Heart left ventricle (tissue), 16 donors: ENCODE results near the gene CD244. TPM values are rescaled to one million over a fixed set of nuclear protein-coding genes. Genes with fewer than 3 reads are reported as not detected.

Source experiments
- ATAC-seq, 4 donors: fragments of 200-7000 bp; cut with Tn5 transposase; one replicate each; pipeline ENCODE4 v1.9.1; 2020 to 2022; ENCODE audit warnings: moderate library complexity in 4 of 4, mild to moderate bottlenecking in 3 of 4, moderate number of reproducible peaks in 1 of 4
- DNase-seq, 5 donors: peaks; one replicate each; pipeline ENCODE4 v3.0.0-alpha.2; 2020
- H3K27ac ChIP-seq, 12 donors: fragments of 200-600 bp; sonication (generic) in 4 of 12; one replicate each; pipeline versions ENCODE4 v1.5.0 to v1.8.0; 2016 to 2022; ENCODE audit warnings: mild to moderate bottlenecking in 2 of 12
- H3K27me3 ChIP-seq, 9 donors: fragments of 200-600 bp; sonication (generic) in 2 of 9; one replicate each; pipeline versions ENCODE4 v1.5.1 to v1.8.0; 2016 to 2022; ENCODE audit warnings: mild to moderate bottlenecking in 3 of 9
- H3K36me3 ChIP-seq, 9 donors: fragments of 200-600 bp; sonication (generic) in 2 of 9; one replicate each; pipeline versions ENCODE4 v1.5.0 to v1.8.0; 2018 to 2022; ENCODE audit warnings: mild to moderate bottlenecking in 2 of 9
- H3K4me1 ChIP-seq, 12 donors: fragments of 200-600 bp; sonication (generic) in 4 of 12; one replicate each; pipeline versions ENCODE4 v1.5.0 to v1.8.0; 2016 to 2022; ENCODE audit warnings: mild to moderate bottlenecking in 3 of 12
- H3K4me3 ChIP-seq, 12 donors: fragments of 200-600 bp; sonication (generic) in 4 of 12; one replicate each; pipeline versions ENCODE4 v1.5.0 to v1.8.0; 2017 to 2022; ENCODE audit warnings: mild to moderate bottlenecking in 9 of 12, moderate library complexity in 4 of 12
- H3K9me3 ChIP-seq, 12 donors: fragments of 200-600 bp; sonication (generic) in 4 of 12; one replicate each; pipeline versions ENCODE4 v1.5.0 to v1.8.0; 2016 to 2022; ENCODE audit warnings: mild to moderate bottlenecking in 1 of 12
- POLR2A ChIP-seq, 2 donors: fragments of 450-650 bp; IDR thresholded peaks; one replicate each; pipeline ENCODE4 v1.6.1; 2017; ENCODE audit warnings: antibody characterized with exemption in 2 of 2, mild to moderate bottlenecking in 2 of 2, moderate library complexity in 2 of 2
- WGBS, 4 donors: extraction: QIAGEN DNeasy Blood & Tissue Kit in 2 of 4; methylation state at CpG; one replicate each; pipeline versions ENCODE4 v1.1.5 to v1.1.7; 2013 to 2018; 5-methylcytosine and 5-hydroxymethylcytosine counted together
- intact Hi-C, 10 donors: fragments of 100-400 bp; cut with DNase I; formaldehyde crosslinking; loops; one replicate each; pipeline versions ENCODE4 v1.11.1 to v1.14.2; 2022
- polyA plus RNA-seq, 2 donors: library from polyadenylated mRNA; stranded (reverse); fragments of 200-250 nt; gene quantifications; one replicate each; pipeline ENCODE4 v1.2.3, GENCODE V29; 2013
- total RNA-seq, 9 donors: library from RNA; depleted of rRNA in 2 of 9; stranded (reverse); fragments of >200 nt in 2 of 9; fragmentation: NEBNext Ultra II Directional in 3 of 9; extraction: Animal tissue kit (Norgen Biotek cat#: 25700) in 3 of 9; gene quantifications; one replicate each; pipeline versions ENCODE4 v1.1.0 to v1.2.4, GENCODE V29; 2016 to 2023
- TF ChIP-seq, protein P1 (sequence below), 12 donors: fragments of 200-600 bp; sonication (generic) in 4 of 12; IDR thresholded peaks; one replicate each; pipeline versions ENCODE4 v1.5.0 to v1.8.0; 2018 to 2022; ENCODE audit warnings: antibody characterized with exemption in 12 of 12, mild to moderate bottlenecking in 5 of 12
- donor health status: ischemic (EF 13 %, LVEDD 7.1; RV severe dilation, severe dysfunction).
- donor health status: healthy with polysubstance abuse.
- donor health status: DM: no; HTN: yes; CAD: no.
- donor health status: DM: no; HTN: no; CAD: no.
- donor health status: ischemic (EF 25% LVEDD 6.9; RV normal size, moderate dysfunction).
- donor health status: ischemic (EF 25% LVEDD 5.7; RV mildly dilated, moderate dysfunction).
- donor health status: healthy.
- donor health status: DM: yes; HTN: yes; CAD: no.
- donor health status: ischemic (EF 35%, LVEDD 5.7; RV mildly dilated, moderate dysfunction).
- donor health status: nonischemic (EF 11% LVEDD 7.7; RV severe dilation, severe dysfunction).
- donor health status: DM: yes; HTN: yes; CAD: no.
- donor health status: PGD.
- donor health status: ischemic (EF 29% LVEDD 5.4; RV normal size, mild dysfunction).
- donor health status: nonischemic (EF 23%, LVEDD 6.1; RV moderate dilation, normal function).

The CD244 gene
- total and polyA plus RNA-seq, 11 donors, result 0.08 to 2.2 (median 0.29) TPM; not detected in 5

DNA sequence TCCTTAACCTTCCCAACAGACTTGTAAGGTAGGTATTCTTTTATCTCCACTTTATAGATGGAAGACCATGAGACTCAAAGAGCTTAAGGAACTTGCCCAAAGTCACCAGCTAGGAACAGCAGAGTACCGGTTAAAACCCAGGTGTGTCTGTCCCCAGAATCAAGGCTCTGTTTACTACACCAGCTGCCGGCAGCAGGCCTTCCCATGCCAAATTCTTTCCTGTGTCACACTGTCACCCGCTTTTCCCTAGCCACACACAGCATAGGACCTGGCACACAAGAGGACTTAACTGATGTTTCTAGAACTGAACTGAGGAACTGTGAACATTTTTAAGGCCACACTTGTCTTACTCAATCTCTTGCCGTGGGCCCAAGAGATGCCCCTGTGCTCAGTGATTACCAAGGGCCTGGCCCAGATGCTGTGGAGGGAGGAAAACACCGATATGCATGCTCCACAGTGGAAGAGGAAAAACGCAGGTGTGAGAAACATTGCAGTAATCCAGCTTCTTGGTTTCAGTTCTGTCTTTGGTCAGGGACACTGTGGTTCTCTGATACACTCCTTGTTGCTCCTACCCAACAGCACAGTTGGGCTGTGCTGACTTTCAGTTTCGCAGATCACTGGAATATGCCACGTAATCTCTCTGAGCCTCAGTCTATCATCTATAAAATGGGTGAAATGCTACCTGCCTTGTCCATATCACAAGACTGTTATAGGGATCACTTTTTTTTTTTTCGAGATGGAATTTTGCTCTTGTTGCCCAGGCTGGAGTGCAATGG, 80.6 kb downstream of the CD244 start:
- ATAC-seq (peak in 1 of 4 donors; percentile 42), DNase-seq (no peak)
- Histone ChIP-seq H3K4me3 (no peak overlapping the region), H3K27me3 (no peaks in the 10 kb centered on the region), H3K4me1 (peaks cover 0 to 14% (median 0%) of the 10 kb centered on the region in 12 donors), H3K36me3 (no peaks in the 10 kb centered on the region), H3K27ac (peak overlapping the region in 1 of 12 donors; percentile 2), H3K9me3 (no peaks in the 10 kb centered on the region)
- intact Hi-C loops, result no loop called here
- 77 to 90% (median 82%) methylated on average over 9 of the region's 9 CpGs for WGBS, 4 donors
- TF ChIP-seq POLR2A (IDR thresholded peaks at IDR 0.05), result no peak
- TF ChIP-seq, protein P1, sequence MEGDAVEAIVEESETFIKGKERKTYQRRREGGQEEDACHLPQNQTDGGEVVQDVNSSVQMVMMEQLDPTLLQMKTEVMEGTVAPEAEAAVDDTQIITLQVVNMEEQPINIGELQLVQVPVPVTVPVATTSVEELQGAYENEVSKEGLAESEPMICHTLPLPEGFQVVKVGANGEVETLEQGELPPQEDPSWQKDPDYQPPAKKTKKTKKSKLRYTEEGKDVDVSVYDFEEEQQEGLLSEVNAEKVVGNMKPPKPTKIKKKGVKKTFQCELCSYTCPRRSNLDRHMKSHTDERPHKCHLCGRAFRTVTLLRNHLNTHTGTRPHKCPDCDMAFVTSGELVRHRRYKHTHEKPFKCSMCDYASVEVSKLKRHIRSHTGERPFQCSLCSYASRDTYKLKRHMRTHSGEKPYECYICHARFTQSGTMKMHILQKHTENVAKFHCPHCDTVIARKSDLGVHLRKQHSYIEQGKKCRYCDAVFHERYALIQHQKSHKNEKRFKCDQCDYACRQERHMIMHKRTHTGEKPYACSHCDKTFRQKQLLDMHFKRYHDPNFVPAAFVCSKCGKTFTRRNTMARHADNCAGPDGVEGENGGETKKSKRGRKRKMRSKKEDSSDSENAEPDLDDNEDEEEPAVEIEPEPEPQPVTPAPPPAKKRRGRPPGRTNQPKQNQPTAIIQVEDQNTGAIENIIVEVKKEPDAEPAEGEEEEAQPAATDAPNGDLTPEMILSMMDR (IDR thresholded peaks at IDR 0.05), result no peak

DNA sequence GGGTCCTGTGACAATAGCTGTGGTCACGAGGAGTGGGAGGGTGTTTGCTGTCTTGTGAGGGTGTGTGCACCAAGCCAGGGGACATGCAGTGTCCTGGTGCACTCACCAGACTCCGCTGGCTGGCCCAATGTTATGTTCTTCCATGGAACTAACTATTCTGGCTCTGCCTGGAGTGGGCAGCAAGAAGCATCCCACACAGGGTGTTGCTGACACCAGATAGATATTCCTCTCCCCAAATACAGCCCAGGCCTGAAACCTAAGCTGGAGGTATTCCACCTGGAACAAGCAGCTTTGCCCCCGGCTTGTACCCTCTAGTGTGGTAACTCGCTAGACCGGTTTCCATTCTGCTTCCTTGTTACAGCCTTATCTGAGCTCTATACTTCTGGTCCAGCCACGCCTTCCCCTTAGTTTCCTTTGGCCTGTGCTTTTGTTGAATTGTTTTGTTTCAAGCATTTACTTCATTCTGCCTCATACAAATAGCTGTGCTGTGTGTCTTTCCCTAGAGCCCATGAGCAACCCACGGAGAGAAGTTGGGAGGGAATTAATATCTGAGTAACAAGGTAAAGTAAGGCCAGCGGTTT, 81.4 kb downstream of the CD244 start:
- no peaks in the 10 kb centered on the region for H3K9me3 ChIP-seq
- no peaks in the 10 kb centered on the region for H3K27me3 ChIP-seq
- no peak for TF ChIP-seq POLR2A (IDR thresholded peaks at IDR 0.05)
- TF ChIP-seq, protein P1 (IDR thresholded peaks at IDR 0.05), result no peak
- DNase-seq (no peak), ATAC-seq (peak in 1 of 4 donors; percentile 22)
- no peak overlapping the region for H3K4me3 ChIP-seq
- intact Hi-C loops, result no loop called here
- H3K27ac ChIP-seq, result peak overlapping the region in 1 of 12 donors; percentile 2
- peaks cover 0 to 14% (median 0%) of the 10 kb centered on the region in 12 donors for H3K4me1 ChIP-seq
- no peaks in the 10 kb centered on the region for H3K36me3 ChIP-seq
- 67 to 77% (median 72%) methylated on average over 8 of the region's 8 CpGs for WGBS, 4 donors

DNA sequence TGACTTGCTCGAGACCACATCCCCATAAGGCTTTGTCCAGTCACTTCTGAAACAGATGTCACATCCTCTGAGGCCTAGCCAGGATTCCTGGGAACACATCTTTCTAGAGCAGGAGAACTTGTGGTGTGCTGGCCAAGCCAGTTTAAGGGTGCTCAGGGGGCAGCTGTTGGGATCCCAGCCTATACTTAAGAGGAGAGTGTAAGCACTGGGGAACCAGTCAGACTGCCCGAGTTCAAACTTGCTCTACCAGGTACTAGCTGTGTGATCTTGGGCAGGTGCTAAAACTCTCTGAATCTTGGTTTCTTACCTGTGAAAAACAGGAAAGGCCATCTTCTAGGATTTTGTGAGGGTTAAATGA, 82.3 kb downstream of the CD244 start:
- intact Hi-C loops, result no loop called here
- DNase-seq (no peak), ATAC-seq (no peak)
- Histone ChIP-seq H3K4me3 (no peak overlapping the region), H3K27me3 (peaks cover 0 to 3% (median 0%) of the 10 kb centered on the region in 9 donors), H3K27ac (no peak overlapping the region), H3K36me3 (no peaks in the 10 kb centered on the region), H3K9me3 (no peaks in the 10 kb centered on the region), H3K4me1 (peaks cover 0 to 14% (median 0%) of the 10 kb centered on the region in 12 donors)
- 89 to 100% (median 92%) methylated on average over 2 of the region's 2 CpGs for WGBS, 4 donors
- no peak for TF ChIP-seq POLR2A (IDR thresholded peaks at IDR 0.05)
- TF ChIP-seq, protein P1 (IDR thresholded peaks at IDR 0.05), result peak in 1 of 12 donors; percentile 1

Other genes with a start within 250 kb of the CD244 start
- 1 to 10 TPM in 1 of 9 donors, under 1 TPM in 3, not detected in 5; 0.14 to 4.3 (median 0.60) TPM for gene SLAMF1, start 215.8 kb downstream of the CD244 start, total RNA-seq
- gene SLAMF1, start 215.8 kb downstream of the CD244 start, polyA plus RNA-seq, result under 1 TPM; 0.21 to 0.80 TPM
- 10 to 100 TPM in 1 of 9 donors, 1 to 10 TPM in 3, under 1 TPM in 5; 0.49 to 31.6 (median 0.71) TPM for gene CD48, start 151.1 kb downstream of the CD244 start, total RNA-seq
- gene CD48, start 151.1 kb downstream of the CD244 start, polyA plus RNA-seq, result 1 to 10 TPM in 1 of 2 donors, under 1 TPM in 1; 0.53 to 2.4 TPM
- 10 to 100 TPM in 1 of 9 donors, 1 to 10 TPM in 1, under 1 TPM in 3, not detected in 4; 0.27 to 28.0 (median 0.96) TPM for gene SLAMF7, start 123.6 kb downstream of the CD244 start, total RNA-seq
- under 1 TPM; 0.21 to 0.23 TPM for gene SLAMF7, start 123.6 kb downstream of the CD244 start, polyA plus RNA-seq
- gene LY9, start 66.7 kb downstream of the CD244 start, total RNA-seq, result 1 to 10 TPM in 1 of 9 donors, under 1 TPM in 4, not detected in 4; 0.06 to 2.5 (median 0.37) TPM
- under 1 TPM in 1 of 2 donors, not detected in 1; 0.18 TPM for gene LY9, start 66.7 kb downstream of the CD244 start, polyA plus RNA-seq
- gene ITLN1, start 22.3 kb upstream of the CD244 start, total RNA-seq, result 1,000 to 10,000 TPM in 1 of 9 donors, 10 to 100 TPM in 1, 1 to 10 TPM in 3, under 1 TPM in 2, not detected in 2; 0.35 to 2,168 (median 2.6) TPM
- gene ITLN1, start 22.3 kb upstream of the CD244 start, polyA plus RNA-seq, result 1 to 10 TPM in 1 of 2 donors, under 1 TPM in 1; 0.62 to 2.1 TPM
- gene ITLN2, start 91.9 kb upstream of the CD244 start, total RNA-seq, result 1 to 10 TPM in 1 of 9 donors, under 1 TPM in 1, not detected in 7; 0.46 to 4.1 TPM
- gene ITLN2, start 91.9 kb upstream of the CD244 start, polyA plus RNA-seq, result under 1 TPM; 0.15 to 0.23 TPM
- 10 to 100 TPM in 5 of 9 donors, 1 to 10 TPM in 4; 7.5 to 23.4 (median 10.9) TPM for gene F11R, start 158.3 kb upstream of the CD244 start, total RNA-seq
- gene F11R, start 158.3 kb upstream of the CD244 start, polyA plus RNA-seq, result 10 to 100 TPM in 1 of 2 donors, 1 to 10 TPM in 1; 7.4 to 13.8 TPM
- gene TSTD1, start 176.1 kb upstream of the CD244 start, total RNA-seq, result 10 to 100 TPM in 7 of 9 donors, 1 to 10 TPM in 2; 6.1 to 22.7 (median 14.4) TPM
- 10 to 100 TPM; 14.7 to 16.2 TPM for gene TSTD1, start 176.1 kb upstream of the CD244 start, polyA plus RNA-seq
- 10 to 100 TPM; 20.2 to 51.1 (median 28.2) TPM for gene USF1, start 183.1 kb upstream of the CD244 start, total RNA-seq
- 10 to 100 TPM; 31.9 to 43.0 TPM for gene USF1, start 183.1 kb upstream of the CD244 start, polyA plus RNA-seq
- gene ARHGAP30, start 207.0 kb upstream of the CD244 start, total RNA-seq, result 10 to 100 TPM in 2 of 9 donors, 1 to 10 TPM in 7; 1.7 to 32.2 (median 2.1) TPM
- 1 to 10 TPM; 1.3 to 3.0 TPM for gene ARHGAP30, start 207.0 kb upstream of the CD244 start, polyA plus RNA-seq
- under 1 TPM in 2 of 9 donors, not detected in 7; 0.07 to 0.53 TPM for gene NECTIN4, start 226.7 kb upstream of the CD244 start, total RNA-seq
- gene NECTIN4, start 226.7 kb upstream of the CD244 start, polyA plus RNA-seq, result under 1 TPM in 1 of 2 donors, not detected in 1; 0.03 TPM
- gene KLHDC9, start 235.5 kb upstream of the CD244 start, total RNA-seq, result 10 to 100 TPM in 3 of 9 donors, 1 to 10 TPM in 6; 2.4 to 13.3 (median 6.1) TPM
- 1 to 10 TPM in 1 of 2 donors, under 1 TPM in 1; 0.43 to 3.2 TPM for gene KLHDC9, start 235.5 kb upstream of the CD244 start, polyA plus RNA-seq